Spinal cord (tissue), 10 donors: ENCODE measurements around the gene SCP2D1. TPM values are rescaled to one million over a fixed set of nuclear protein-coding genes. Genes with fewer than 3 reads are reported as not detected.
"Not testable (repeated sequence)": the region's sequence is repeated elsewhere in the genome, so short reads cannot be mapped to it uniquely, and the experiment has no call there.

Experiments
- DNase-seq, 6 donors: peaks; one replicate each; pipeline versions ENCODE4 v3.0.0 to v3.0.0-alpha.2; 2013 to 2015; ENCODE audit warnings: low spot score in 6 of 6, low read depth in 4 of 6
- H3K27ac ChIP-seq: one replicate; pipeline ENCODE4 v1.5.1; 2013; ENCODE audit warnings: low read depth, low read length, control low read depth
- H3K27me3 ChIP-seq: one replicate; pipeline ENCODE4 v1.6.1; 2013; ENCODE audit warnings: low read length; ENCODE audit not compliant: control insufficient read depth, insufficient read depth
- H3K36me3 ChIP-seq: one replicate; pipeline ENCODE4 v1.6.1; 2013; ENCODE audit warnings: low read length; ENCODE audit not compliant: control insufficient read depth, insufficient read depth
- H3K4me1 ChIP-seq: one replicate; pipeline ENCODE4 v1.6.1; 2013; ENCODE audit warnings: low read length; ENCODE audit not compliant: control insufficient read depth, insufficient read depth
- H3K4me3 ChIP-seq: one replicate; pipeline ENCODE4 v1.5.1; 2013; ENCODE audit warnings: low read depth, low read length, control low read depth
- H3K9me3 ChIP-seq: one replicate; pipeline ENCODE4 v1.6.1; 2013; ENCODE audit warnings: low read length; ENCODE audit not compliant: control insufficient read depth, insufficient read depth
- WGBS: methylation state at CpG from one replicate; pipeline ENCODE4 v1.1.5; 2013; ENCODE audit warnings: missing lambda C conversion rate; ENCODE audit not compliant: insufficient coverage; 5-methylcytosine and 5-hydroxymethylcytosine counted together
- polyA plus RNA-seq, 2 donors: library from polyadenylated mRNA; unstranded; fragments of 120-200 nt; gene quantifications; one replicate each; pipeline ENCODE4 v1.2.1, GENCODE V29; 2013; ENCODE audit not compliant: insufficient read length in 2 of 2
- total RNA-seq, 2 donors: library from RNA; depleted of rRNA in 1 of 2; stranded (reverse); fragments of 120-200 nt in 1 of 2; fragments of >200 nt in 1 of 2; gene quantifications; one replicate each; pipeline versions ENCODE4 v1.2.3 to v1.2.4, GENCODE V29; 2013 to 2014
- donor health status: healthy.

The SCP2D1 gene
- total and polyA plus RNA-seq, 4 donors = not detected

DNA sequence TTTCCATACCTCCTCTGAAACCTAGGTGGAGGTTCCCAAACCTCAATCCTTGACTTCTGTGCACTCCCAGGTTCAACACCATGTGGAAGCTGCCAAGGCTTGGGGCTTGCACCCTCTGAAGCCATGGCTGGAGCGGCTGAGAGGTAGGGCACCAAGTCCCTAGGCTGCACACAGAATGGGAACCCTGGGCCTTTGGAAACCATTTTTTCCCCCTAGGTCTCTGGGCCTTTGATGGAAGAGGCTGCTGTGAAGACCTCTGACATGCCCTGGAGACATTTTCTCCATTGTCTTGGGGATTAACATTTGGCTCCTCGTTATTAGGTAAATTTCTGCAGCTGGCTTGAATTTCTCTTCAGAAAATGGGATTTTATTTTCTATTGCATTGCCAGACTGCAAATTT, 26.5 kb upstream of the SCP2D1 start:
- H3K36me3 ChIP-seq, H3K4me1 ChIP-seq, H3K9me3 ChIP-seq, H3K4me3 ChIP-seq, H3K27me3 ChIP-seq, H3K27ac ChIP-seq, DNase-seq: not testable (repeated sequence)
- WGBS = 90% methylated on average over 2 of the region's 2 CpGs

DNA sequence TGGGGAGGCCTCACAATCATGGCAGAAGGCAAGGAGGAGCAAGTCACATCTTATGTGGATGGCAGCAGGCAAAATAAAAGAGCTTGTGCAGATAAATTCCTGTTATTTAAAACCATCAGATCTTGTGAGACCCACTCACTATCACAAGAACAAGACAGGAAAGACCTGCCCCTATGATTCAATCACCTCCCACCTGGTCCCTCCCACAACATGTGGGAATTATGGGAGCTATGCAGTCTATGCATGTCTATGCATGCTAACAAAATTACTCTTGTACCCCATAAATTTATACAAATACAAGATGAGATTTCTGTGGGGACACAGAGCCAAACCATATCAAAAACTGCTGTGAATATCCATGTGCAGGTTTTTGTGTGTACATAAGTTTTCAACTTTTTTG, 25.6 kb upstream of the SCP2D1 start:
- H3K36me3 ChIP-seq = no peaks in the 10 kb centered on the region
- H3K4me1 ChIP-seq = no peaks in the 10 kb centered on the region
- H3K9me3 ChIP-seq = no peaks in the 10 kb centered on the region
- DNase-seq = no peak
- H3K27me3 ChIP-seq = no peaks in the 10 kb centered on the region
- no peak overlapping the region for H3K4me3 ChIP-seq
- H3K27ac ChIP-seq = no peak overlapping the region

DNA sequence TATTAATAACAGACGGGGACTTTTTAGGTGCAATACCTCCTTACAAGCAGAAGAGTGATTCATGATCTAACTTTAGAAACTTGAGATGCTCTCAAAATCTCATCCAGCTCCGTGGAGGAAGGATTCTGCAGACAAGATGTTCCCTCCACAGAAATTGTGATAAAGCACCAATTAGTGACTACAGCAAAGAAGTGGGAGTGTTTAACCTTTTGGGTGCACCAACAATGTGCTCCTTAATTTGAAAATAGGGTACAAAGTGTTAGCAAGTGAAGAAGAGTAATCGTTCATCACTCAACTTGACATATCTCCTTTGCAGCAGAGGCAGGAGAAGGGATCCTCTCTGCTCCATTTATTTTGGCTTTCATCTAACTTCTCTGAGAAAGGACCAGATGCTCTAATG, 22.8 kb upstream of the SCP2D1 start:
- DNase-seq = no peak
- Histone ChIP-seq H3K4me1 (peaks cover 5% of the 10 kb centered on the region), H3K4me3 (no peak overlapping the region), H3K27ac (no peak overlapping the region), H3K36me3 (no peaks in the 10 kb centered on the region), H3K27me3 (no peaks in the 10 kb centered on the region), H3K9me3 (no peaks in the 10 kb centered on the region)
- WGBS = no CpG with 5 or more reads among the region's 3 CpGs

DNA sequence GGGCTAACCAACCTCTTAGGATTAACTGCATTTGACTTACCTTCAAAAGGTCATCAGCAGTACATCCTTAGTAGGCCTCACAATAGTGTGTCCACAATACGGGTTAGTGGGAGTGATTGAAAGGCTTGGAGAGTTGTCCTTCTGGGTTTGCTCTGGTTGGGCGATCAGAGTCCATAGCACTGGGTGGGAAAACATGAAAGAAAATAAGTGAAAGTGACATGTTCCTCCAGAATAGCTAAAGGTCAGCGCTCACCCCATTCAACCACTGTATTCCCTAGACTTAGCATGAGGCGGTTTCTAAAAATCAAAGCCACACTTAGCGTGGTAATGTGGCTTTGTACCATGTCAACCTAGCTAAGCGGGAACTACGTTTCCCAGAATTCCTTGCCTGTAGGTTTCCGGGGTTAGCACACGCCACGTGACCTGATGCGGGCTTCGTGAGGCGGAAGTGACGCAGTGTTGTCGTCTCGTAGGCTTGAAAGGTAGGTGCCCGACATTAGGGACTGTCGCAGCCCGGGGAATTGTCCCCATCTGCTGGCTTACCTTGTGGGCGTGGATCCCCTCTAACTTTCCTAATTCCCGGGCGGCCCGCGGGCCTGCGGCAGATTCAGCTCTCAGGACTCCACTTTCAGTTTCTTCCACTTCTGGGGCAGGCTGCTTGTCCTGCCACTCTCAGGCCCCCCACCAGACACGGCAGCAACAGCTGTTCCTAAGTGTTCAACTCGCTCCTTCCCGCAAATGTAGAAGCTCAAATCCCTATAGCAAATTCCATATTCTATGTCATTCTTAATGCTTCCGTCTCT, 19.8 kb upstream of the SCP2D1 start:
- DNase-seq = peak; percentile 85 to 99 (median 90)
- WGBS = 1% methylated on average over 25 of the region's 29 CpGs
- Histone ChIP-seq H3K9me3 (no peaks in the 10 kb centered on the region), H3K27ac (peak overlapping the region; percentile 82), H3K4me1 (peaks cover 5% of the 10 kb centered on the region), H3K27me3 (no peaks in the 10 kb centered on the region), H3K4me3 (peak overlapping the region; percentile 84), H3K36me3 (no peaks in the 10 kb centered on the region)

DNA sequence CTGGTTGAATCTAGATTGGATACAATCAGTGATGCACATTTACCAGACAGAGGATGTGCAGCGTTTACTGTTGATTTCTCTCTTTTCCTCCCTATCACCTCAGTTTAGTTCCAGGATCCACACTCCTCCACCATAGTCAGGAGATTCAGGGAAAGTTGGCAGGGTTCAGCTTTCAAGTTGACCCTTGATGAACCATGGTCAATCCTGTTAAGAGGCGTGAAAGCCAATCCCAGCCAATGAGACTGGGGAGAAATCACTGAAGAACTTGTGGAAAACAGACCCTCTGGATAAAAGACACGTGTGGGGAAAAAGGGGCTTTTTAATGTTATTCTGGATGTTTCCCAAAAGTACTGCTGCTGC, 19.2 kb upstream of the SCP2D1 start:
- Histone ChIP-seq H3K27ac (peak overlapping the region; percentile 82), H3K27me3 (no peaks in the 10 kb centered on the region), H3K4me3 (peak overlapping the region; percentile 84), H3K4me1 (peaks cover 5% of the 10 kb centered on the region), H3K9me3 (no peaks in the 10 kb centered on the region), H3K36me3 (no peaks in the 10 kb centered on the region)
- 69% methylated on average over 2 of the region's 3 CpGs for WGBS
- DNase-seq = no peak

DNA sequence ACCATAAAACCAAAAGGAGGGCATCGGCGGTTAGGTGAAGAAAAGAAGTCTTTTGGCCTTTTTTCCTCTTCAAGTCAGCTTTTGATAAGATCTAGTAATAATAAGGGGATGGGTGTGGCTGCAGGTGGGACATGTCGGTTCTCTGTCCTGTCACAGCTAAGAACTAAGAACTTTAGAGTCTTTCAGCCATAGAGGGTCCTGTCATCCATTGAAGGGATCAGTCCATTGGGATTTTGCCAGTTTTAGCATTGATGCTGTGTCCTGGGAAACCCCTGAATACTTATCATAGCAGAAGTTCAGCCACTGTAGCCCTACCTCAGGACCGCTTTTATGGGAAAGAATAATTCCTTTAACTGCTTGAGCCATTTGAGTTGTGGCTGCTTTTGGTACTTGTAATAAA, 18.2 kb upstream of the SCP2D1 start:
- Histone ChIP-seq H3K4me1 (peaks cover 5% of the 10 kb centered on the region), H3K4me3 (no peak overlapping the region), H3K9me3 (no peaks in the 10 kb centered on the region), H3K27ac (no peak overlapping the region), H3K36me3 (no peaks in the 10 kb centered on the region), H3K27me3 (no peaks in the 10 kb centered on the region)
- DNase-seq = no peak
- WGBS = 100% methylated on average over 1 of the region's 4 CpGs

DNA sequence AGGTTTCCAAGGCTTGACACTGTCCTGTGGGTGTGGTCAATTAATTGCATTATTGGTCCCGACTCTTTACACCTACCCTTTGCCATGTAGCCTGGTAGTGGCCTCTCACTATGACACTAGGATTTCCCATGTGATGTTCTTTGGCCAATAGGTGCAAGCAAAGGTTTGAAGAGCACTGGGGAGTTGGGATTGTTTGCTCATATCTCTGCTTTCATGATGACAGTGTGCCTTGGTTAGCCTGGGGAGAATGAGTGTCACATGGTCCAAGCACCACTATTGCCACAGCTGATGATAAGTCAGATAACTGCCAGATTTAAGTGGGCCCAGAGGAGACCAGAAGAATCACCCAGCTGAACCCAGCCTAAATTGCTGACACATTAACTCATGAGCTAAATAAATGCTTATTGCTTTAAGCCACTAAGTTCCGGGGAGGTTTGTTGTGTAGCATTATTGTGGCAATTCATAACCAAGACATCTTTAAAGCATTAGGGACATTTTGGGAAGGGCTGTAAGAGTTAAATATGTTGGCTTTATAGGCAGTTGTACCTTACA, 17.2 kb upstream of the SCP2D1 start:
- H3K4me1 ChIP-seq = peaks cover 5% of the 10 kb centered on the region
- H3K27ac ChIP-seq = no peak overlapping the region
- H3K27me3 ChIP-seq = no peaks in the 10 kb centered on the region
- no peak for DNase-seq
- WGBS = no CpG with 5 or more reads among the region's 2 CpGs
- H3K9me3 ChIP-seq = no peaks in the 10 kb centered on the region
- no peaks in the 10 kb centered on the region for H3K36me3 ChIP-seq
- no peak overlapping the region for H3K4me3 ChIP-seq

DNA sequence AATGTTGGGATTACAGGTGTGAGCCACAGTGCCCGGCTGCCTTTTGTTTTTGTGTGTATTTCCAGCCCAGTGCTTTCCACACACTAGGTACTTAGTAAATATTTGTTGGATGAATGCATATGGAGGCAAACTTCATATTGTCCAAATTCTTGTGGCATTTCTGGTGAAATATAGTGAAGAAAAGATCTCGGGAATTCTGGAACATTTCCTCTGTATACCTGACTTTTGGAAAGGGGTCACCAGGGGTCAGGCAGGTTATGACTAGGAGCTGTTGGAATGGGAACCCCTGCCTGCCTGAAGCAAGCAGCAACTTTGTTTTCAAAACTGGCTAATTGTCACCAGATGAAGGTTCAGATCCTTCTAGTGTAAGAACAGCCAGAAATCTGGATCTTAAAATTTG, 12.1 kb upstream of the SCP2D1 start:
- Histone ChIP-seq H3K36me3 (no peaks in the 10 kb centered on the region), H3K27ac (no peak overlapping the region), H3K4me3 (no peak overlapping the region), H3K9me3 (no peaks in the 10 kb centered on the region), H3K4me1 (no peaks in the 10 kb centered on the region), H3K27me3 (no peaks in the 10 kb centered on the region)
- 80% methylated on average over 1 of the region's 2 CpGs for WGBS
- no peak for DNase-seq

DNA sequence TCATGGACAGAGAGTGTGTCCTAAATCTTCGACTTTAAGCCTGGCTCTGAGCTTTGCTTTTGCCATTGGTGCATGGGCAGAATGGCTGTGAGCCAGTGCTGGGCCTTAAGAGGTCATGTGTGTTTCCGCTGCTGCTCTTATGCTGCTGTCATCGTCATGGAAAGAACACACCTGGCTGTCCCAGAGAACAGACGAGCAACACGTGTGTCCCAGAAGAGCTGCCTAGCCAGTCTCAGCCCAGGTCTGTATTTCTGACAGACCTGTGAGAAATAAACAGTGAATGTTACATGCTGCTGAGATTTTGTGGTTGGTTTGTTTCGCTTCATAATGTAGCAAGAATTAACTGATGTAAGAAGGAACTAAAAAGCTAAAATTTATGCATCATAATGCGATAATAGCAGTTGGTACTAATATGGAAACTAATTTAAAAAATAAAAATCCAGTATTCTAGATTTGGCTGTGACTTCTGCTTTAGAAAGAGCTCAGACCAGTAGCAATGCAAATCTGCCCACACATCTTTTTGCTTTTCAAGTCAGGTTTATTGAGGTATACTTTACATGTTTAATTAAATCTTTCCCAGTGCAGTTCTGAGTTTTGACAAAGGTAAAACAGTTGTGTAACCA, 11.5 kb upstream of the SCP2D1 start:
- H3K4me1 ChIP-seq = no peaks in the 10 kb centered on the region
- H3K27ac ChIP-seq = no peak overlapping the region
- WGBS = 90% methylated on average over 5 of the region's 7 CpGs
- no peaks in the 10 kb centered on the region for H3K27me3 ChIP-seq
- no peak overlapping the region for H3K4me3 ChIP-seq
- no peaks in the 10 kb centered on the region for H3K36me3 ChIP-seq
- DNase-seq = no peak
- H3K9me3 ChIP-seq = no peaks in the 10 kb centered on the region

DNA sequence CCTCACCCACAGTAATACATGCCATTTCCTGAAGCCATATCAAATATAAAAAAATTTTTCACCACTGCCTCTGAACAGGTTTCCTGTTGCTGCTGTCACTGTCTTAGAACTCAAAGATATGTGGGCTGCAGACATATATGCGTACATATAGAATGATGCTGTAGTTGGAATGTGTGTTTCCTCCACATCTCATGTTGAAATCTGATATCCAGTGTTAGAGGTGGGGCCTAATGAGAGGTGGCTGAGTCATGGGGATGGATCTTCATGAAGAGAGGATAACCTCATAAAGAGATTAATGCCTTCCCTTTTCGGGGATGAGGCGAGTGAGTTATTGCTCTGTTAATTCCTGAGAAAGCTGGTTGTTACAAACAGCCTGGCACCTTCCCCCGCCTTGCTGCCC, 7.7 kb upstream of the SCP2D1 start:
- H3K27ac ChIP-seq = no peak overlapping the region
- 94% methylated on average over 2 of the region's 4 CpGs for WGBS
- no peaks in the 10 kb centered on the region for H3K36me3 ChIP-seq
- H3K4me3 ChIP-seq = no peak overlapping the region
- H3K27me3 ChIP-seq = no peaks in the 10 kb centered on the region
- no peak for DNase-seq
- H3K4me1 ChIP-seq = no peaks in the 10 kb centered on the region
- H3K9me3 ChIP-seq = no peaks in the 10 kb centered on the region
